GM19397 (cell line): ENCODE data around the gene DCAF4.
"Not testable (repeated sequence)": the region's sequence is repeated elsewhere in the genome, so short reads cannot be mapped to it uniquely, and the experiment has no call there.

ENCODE experiments used
- ATAC-seq: cut with Tn5 transposase; IDR thresholded peaks from one replicate; pipeline ENCODE4 v1.9.1; 2021; ENCODE audit warnings: mild to moderate bottlenecking, moderate library complexity; ENCODE audit not compliant: unreplicated experiment

The DCAF4 gene

GRCh38 chr14:72966038-72966437 lies 39.8 kb downstream of the DCAF4 start:
- no peak for ATAC-seq

- ATAC-seq = no peak
Measured at GRCh38 chr14:72968316-72968715, 42.1 kb downstream of the DCAF4 start.

- ATAC-seq = no peak
Measured at GRCh38 chr14:72970058-72970630, 43.9 kb downstream of the DCAF4 start.

- ATAC-seq = no peak
Measured at GRCh38 chr14:72970824-72971434, 44.7 kb downstream of the DCAF4 start.

- no peak for ATAC-seq
Measured at GRCh38 chr14:72974661-72975060, 48.4 kb downstream of the DCAF4 start.

- ATAC-seq = no peak
Measured at GRCh38 chr14:72975770-72976169, 49.5 kb downstream of the DCAF4 start.

- ATAC-seq = no peak
Measured at GRCh38 chr14:72978856-72979255, 52.6 kb downstream of the DCAF4 start.

GRCh38 chr14:72980863-72981262 lies 54.6 kb downstream of the DCAF4 start:
- ATAC-seq = no peak

- no peak for ATAC-seq
Measured at GRCh38 chr14:72982146-72982708, 56.0 kb downstream of the DCAF4 start.

- no peak for ATAC-seq
Measured at GRCh38 chr14:72986214-72986613, 60.0 kb downstream of the DCAF4 start.

GRCh38 chr14:72986857-72987256 lies 60.6 kb downstream of the DCAF4 start:
- ATAC-seq = no peak

GRCh38 chr14:72990171-72990570 lies 63.9 kb downstream of the DCAF4 start:
- no peak for ATAC-seq

GRCh38 chr14:72996916-72997315 lies 70.7 kb downstream of the DCAF4 start:
- no peak for ATAC-seq

GRCh38 chr14:72998252-72998903 lies 72.1 kb downstream of the DCAF4 start:
- no peak for ATAC-seq

GRCh38 chr14:72999316-72999715 lies 73.1 kb downstream of the DCAF4 start:
- ATAC-seq = no peak

- ATAC-seq = no peak
Measured at GRCh38 chr14:73000073-73000472, 73.8 kb downstream of the DCAF4 start.

- ATAC-seq = no peak
Measured at GRCh38 chr14:73003681-73004080, 77.4 kb downstream of the DCAF4 start.

- ATAC-seq = not testable (repeated sequence)
Measured at GRCh38 chr14:73004641-73005040, 78.4 kb downstream of the DCAF4 start.

- ATAC-seq = no peak
Measured at GRCh38 chr14:73007835-73008234, 81.6 kb downstream of the DCAF4 start.

GRCh38 chr14:73008501-73008900 lies 82.2 kb downstream of the DCAF4 start:
- ATAC-seq = no peak
